HG03045 (cell line): ENCODE results near the gene CHAD.

Source experiments
- ATAC-seq: cut with Tn5 transposase; IDR thresholded peaks from one replicate; pipeline ENCODE4 v1.9.1; 2021; ENCODE audit warnings: mild to moderate bottlenecking, moderate library complexity; ENCODE audit not compliant: unreplicated experiment

The CHAD gene

GRCh38 chr17:50495217-50495823 lies 26.6 kb upstream of the CHAD start:
- ATAC-seq, result no peak

GRCh38 chr17:50493744-50494143 lies 25.1 kb upstream of the CHAD start:
- no peak for ATAC-seq

- ATAC-seq, result no peak
These were observed 23.5 kb upstream of the CHAD start for GRCh38 chr17:50492214-50492613.

DNA sequence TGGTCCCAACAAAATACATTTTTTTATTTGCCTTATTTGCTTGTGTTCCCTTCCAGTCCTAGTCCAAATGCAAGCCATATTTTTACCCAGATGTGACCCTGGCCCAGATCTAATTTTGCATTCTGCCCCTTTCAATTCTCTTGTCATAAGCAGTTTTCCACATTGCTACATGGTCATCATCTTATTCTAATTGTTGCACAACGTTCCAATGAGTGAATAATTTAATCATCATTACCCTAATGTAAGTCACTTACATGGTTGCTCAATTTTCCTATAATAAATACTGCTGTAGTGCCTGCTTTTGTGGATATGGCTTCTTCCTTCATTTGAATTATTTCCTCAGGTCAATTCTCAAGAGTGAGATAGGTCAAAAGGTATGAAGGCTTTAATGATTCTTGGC lies 22.8 kb upstream of the CHAD start:
- no peak for ATAC-seq

- ATAC-seq, result no peak
These were observed 20.2 kb upstream of the CHAD start for GRCh38 chr17:50488880-50489279.

- ATAC-seq, result no peak
These were observed 18.8 kb upstream of the CHAD start for GRCh38 chr17:50487213-50488096.

DNA sequence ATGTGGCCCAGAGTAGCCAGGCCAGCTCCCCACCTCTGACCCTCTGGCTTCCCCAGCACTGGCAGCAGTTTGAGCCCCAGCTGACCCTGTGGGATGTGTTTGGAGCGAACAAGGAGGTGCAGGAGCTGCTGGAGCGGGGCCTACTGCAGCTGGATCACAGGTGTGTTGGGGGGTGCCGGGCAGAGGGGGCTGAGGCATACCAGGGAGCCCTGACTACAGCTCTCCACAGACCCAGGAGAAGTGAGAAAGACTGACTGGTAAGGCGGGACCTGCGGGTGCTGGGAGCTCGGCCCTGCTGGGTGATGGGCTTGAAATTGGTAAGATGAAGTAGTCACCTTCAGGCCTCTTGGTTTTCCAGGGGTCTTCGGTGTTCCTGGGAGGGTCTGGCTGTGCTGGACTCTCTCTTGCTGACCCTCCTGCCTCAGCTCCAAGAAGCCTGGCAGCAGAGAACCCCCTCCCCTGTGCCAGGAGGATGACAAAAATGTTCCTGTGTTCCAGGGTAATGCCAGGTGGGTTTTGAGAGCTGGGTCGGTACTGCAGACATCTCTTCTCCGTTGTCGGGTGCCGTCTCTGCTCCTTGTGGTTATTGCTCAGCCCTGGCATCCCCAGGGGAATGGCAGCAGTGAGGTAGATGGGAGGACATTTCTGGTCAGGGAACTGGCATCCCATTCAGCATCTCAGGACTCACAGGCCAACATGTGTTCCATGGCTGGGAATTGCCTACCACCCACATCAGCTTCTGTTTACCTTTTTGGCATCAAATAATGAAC lies 15.9 kb upstream of the CHAD start:
- no peak for ATAC-seq

GRCh38 chr17:50483266-50483665 lies 14.6 kb upstream of the CHAD start:
- no peak for ATAC-seq

- no peak for ATAC-seq
These were observed 13.8 kb upstream of the CHAD start for GRCh38 chr17:50482516-50482915.

DNA sequence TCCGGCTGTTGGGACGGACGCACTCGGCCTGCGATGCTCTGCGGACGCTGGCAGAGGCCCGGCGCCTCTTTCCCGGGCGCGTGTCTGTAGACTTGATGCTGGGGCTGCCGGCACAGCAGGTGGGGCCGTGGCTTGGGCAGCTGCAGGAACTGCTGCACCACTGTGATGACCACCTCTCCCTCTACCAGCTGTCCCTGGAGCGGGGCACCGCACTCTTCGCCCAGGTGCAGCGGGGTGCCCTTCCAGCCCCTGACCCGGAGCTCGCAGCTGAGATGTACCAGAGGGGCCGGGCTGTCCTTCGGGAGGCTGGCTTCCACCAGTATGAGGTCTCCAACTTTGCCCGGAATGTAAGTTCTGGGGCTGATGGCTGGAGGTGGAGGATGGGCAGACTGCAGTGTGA lies 13.4 kb upstream of the CHAD start:
- no peak for ATAC-seq

DNA sequence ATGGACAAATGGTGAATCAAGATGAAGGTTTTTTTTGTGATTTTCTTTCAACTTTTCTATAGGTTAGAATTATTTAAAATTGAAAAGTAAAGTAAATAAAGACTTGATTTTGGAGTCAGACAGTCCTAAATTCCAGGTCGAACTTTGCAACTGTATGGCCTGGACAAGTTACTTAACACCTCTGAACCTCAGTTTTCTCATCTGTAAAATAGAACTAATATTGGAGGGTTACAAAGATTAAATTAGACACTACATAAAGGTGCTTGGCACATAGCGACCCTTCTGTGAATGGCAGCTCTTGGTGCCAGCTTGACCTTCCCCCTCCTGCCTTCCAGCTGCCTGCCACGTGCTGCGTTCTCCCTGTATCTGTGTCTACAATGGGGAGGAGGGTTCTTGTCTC lies 13.0 kb upstream of the CHAD start:
- no peak for ATAC-seq

GRCh38 chr17:50480854-50481490 lies 12.3 kb upstream of the CHAD start:
- ATAC-seq, result no peak

GRCh38 chr17:50480142-50480764 lies 11.6 kb upstream of the CHAD start:
- ATAC-seq, result no peak

DNA sequence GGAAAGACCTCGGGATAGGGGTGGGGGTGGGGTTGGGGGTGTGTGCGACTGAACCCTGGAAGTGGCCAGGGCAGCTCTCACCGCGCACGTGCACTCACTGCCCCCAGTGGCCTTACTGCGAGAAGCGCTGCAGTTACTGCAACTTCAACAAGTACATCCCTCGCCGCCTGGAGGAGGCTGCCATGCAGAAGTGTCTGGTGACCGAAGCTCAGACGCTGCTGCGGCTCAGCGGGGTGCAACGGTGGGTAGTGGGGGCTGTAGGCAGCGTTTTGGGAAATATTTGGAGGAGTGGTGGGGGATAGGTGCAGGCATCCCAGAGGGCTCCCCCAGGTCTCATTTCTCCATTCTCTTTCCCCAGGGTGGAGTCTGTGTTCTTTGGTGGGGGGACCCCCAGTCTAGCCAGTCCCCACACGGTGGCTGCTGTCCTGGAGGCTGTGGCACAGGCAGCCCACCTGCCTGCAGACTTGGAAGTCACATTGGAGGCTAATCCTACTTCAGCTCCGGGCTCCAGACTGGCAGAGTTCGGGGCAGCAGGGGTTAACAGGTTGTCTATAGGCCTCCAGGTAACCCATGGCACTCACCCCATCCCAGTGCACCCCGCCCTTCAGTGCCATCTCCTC lies 11.0 kb upstream of the CHAD start:
- no peak for ATAC-seq

DNA sequence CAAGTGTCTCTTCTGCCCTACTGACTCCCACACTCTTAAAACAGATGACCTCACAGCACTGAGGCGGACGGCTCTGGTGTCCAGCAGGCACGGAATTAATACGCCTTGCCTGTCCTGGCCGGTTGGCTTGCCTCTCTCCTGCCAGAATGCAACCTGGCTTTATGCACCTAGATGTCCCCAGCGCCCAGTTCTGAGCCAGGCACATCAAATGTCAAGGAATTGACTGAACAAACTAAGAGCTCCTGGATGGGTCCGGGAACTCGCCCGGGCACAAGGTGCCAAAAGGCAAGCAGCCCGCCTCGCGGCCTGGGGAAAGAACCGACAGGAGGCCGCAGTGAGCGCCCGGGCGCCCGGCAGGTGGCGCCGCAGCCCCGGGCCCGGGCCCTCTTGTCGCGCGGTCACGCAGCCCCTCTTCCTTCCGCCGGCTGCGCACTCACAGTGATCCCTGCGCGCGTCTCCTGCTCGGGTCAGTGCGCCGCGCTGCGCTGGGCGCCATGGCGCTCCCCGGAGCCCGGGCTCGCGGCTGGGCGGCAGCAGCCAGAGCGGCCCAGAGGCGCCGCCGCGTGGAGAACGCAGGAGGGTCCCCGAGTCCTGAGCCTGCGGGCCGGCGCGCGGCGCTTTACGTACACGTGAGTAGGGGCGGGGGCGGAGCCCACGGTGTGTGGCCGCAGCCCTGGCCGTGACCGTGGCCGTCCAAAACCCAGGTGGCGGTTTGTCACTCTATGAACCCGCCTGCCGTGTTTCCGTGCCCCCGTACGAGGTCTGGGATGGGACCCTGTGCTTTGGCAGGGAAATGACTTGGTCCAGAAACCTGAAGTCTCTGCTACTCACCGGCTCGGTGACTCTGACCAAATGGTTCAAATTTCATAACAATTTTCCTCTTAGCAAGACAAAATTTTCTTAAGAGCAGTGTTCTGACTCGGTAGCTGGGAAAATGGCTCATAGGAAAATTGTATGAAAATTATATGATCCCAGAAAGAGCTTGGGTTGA lies 10.0 kb upstream of the CHAD start, which contains the start of gene RSAD1:
Gene RSAD1, plus strand, starts transcription at position 470 of the 991 bp plus-strand sequence. Its CDS starts 25 bp downstream, at position 495.
- peak; percentile 78 for ATAC-seq

DNA sequence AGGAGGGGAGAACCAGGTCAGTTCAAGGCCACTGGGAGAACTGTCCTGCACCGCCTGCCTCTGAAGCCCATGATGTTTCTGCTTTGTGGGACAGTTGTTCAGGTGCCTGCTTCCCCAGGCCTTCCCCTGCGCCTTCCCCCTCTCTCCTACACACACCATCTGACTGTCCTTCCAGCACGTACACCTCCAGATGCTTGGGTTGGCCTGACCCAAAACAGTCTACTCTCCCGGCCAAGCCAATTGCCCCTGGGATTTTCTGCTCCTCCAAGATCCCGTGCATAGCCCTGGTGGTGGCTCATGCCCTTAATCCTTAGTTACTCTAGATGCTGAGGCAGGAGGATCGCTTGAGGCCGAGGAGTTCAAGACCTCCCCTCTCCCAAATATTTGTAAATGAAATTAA lies 9.3 kb upstream of the CHAD start:
- no peak for ATAC-seq

DNA sequence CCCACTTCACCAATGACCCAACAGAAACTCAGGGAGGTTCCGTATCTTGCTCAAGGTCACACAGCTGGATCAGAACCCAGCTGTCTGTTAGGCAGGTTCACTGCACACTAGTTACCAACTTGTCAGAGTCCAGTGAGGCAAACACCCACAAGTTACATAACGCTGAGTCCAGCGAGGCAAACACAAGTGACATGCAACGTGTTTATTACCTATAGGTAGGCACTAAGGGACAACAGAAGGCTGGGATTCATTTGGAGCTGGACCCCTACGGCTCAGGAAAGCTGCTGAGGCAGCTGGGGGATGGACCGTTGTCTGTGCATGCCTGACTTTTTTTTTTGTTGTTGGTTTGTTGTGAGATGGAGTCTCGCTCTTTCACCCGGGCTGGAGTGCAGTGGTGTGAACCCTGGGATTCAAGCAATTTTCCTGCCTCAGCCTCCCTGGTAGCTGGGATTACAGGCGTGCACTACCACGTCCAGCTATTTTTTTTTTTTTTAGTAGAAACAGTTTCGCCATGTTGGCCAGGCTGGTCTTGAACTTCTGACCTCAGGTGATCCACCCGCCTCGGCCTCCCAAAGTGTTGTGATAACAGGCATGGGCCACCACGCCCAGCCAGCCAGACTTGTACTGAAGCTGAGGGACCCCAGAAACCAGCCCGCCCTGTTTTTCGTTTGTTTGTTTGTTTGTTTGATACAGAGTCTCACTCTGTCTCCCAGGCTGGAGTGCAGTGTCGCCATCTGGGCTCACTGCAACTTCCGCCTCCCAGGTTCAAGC lies 8.1 kb upstream of the CHAD start:
- ATAC-seq, result no peak
